Upper lobe of left lung (tissue), 4 donors: ENCODE results near the gene OR2T10.
"Not testable (repeated sequence)": the region's sequence is repeated elsewhere in the genome, so short reads cannot be mapped to it uniquely, and the experiment has no call there.

Experiments
- POLR2AphosphoS5 ChIP-seq, 2 donors: sonication (generic); formaldehyde crosslinking; IDR thresholded peaks; one replicate each; pipeline ENCODE4 v1.5.1; 2017; ENCODE audit warnings: antibody characterized with exemption in 2 of 2
- TF ChIP-seq, protein P1 (sequence below), 6 experiments: fragments of 450-650 bp in 4 of 6; fragments of 200-600 bp in 2 of 6; sonication (generic) in 2 of 6; IDR thresholded peaks; one replicate each; pipeline ENCODE4 v1.5.1; 2016 to 2019; ENCODE audit warnings: antibody characterized with exemption in 6 of 6

DNA sequence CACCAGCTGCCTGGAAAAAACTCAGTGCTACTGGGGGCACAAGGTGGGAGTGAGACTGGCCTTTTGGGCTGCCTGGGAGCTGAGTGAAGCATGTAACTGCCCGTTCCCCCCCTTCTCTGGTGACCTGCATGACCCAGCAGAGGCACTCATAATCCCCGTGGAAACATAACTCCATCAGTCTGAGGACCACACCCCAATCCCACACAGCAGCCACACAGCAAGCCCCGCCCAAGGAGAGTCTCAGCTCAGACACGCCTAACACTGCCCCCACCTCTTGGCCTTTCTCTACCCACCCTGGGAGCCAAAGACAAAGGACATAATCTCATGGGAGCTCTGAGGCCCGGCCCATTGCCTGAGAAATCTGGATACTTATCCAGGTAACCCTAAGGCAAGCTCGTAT, 46.5 kb downstream of the OR2T10 start:
- TF ChIP-seq, protein P1, sequence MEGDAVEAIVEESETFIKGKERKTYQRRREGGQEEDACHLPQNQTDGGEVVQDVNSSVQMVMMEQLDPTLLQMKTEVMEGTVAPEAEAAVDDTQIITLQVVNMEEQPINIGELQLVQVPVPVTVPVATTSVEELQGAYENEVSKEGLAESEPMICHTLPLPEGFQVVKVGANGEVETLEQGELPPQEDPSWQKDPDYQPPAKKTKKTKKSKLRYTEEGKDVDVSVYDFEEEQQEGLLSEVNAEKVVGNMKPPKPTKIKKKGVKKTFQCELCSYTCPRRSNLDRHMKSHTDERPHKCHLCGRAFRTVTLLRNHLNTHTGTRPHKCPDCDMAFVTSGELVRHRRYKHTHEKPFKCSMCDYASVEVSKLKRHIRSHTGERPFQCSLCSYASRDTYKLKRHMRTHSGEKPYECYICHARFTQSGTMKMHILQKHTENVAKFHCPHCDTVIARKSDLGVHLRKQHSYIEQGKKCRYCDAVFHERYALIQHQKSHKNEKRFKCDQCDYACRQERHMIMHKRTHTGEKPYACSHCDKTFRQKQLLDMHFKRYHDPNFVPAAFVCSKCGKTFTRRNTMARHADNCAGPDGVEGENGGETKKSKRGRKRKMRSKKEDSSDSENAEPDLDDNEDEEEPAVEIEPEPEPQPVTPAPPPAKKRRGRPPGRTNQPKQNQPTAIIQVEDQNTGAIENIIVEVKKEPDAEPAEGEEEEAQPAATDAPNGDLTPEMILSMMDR (IDR thresholded peaks at IDR 0.05), result not testable (repeated sequence)
- TF ChIP-seq POLR2AphosphoS5 (IDR thresholded peaks at IDR 0.05), result not testable (repeated sequence)
